ENCODE results near the gene ADGRB3.

The ADGRB3 gene

DNA sequence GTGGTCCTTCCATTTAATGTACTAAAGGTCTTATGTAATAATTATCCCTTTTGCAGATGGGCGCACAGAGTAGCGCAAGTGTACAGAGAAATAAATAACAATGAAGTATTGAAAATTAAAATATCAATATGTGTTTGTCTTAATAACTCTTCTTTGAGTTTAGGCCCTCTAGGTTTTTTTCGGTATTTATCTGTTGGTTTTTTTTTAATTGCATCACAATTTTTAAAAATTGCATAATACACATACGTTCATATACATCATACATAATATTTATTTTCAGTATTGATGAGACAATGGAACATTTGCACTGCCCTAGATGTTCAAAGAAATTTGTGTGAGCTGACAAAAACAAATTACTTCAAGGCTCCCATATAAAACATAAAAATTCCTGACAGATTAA lies 15.1 kb downstream of the ADGRB3 start:
- Histone ChIP-seq H3K9ac (ENCODE audit: low read length) (no peak overlapping the region), H3K9me2 (replicated peaks; ENCODE audit: insufficient read depth, low read length) (no peaks in the 10 kb centered on the region), H3K27ac (ENCODE audit: low read length) (no peak overlapping the region), H4K20me1 (ENCODE audit: insufficient read depth, low read length) (no peaks in the 10 kb centered on the region), H3K4me1 (ENCODE audit: low read length) (no peaks in the 10 kb centered on the region), H2AFZ (ENCODE audit: low read length) (no peak overlapping the region), H3K4me2 (ENCODE audit: low read depth, low read length) (no peak overlapping the region), H3K4me3 (ENCODE audit: low read length) (no peak overlapping the region), H3K36me3 (replicated peaks; ENCODE audit: insufficient read depth, low read length) (no peaks in the 10 kb centered on the region), H3K79me2 (ENCODE audit: low read length) (no peaks in the 10 kb centered on the region), H3K9me3 (replicated peaks; ENCODE audit: insufficient read depth, low read length) (no peaks in the 10 kb centered on the region), H3K27me3 (replicated peaks; ENCODE audit: insufficient read depth, low read length) (no peaks in the 10 kb centered on the region), H3F3A (ENCODE audit: insufficient read depth, low read length) (no peaks in the 10 kb centered on the region)
- TF ChIP-seq EZH2 (optimal IDR thresholded peaks at IDR 0.05; ENCODE audit: low read depth, low read length) (no peak), EZH2phosphoT487 (IDR thresholded peaks at IDR 0.05; ENCODE audit: low read length) (no peak)
- TF ChIP-seq, protein P1, sequence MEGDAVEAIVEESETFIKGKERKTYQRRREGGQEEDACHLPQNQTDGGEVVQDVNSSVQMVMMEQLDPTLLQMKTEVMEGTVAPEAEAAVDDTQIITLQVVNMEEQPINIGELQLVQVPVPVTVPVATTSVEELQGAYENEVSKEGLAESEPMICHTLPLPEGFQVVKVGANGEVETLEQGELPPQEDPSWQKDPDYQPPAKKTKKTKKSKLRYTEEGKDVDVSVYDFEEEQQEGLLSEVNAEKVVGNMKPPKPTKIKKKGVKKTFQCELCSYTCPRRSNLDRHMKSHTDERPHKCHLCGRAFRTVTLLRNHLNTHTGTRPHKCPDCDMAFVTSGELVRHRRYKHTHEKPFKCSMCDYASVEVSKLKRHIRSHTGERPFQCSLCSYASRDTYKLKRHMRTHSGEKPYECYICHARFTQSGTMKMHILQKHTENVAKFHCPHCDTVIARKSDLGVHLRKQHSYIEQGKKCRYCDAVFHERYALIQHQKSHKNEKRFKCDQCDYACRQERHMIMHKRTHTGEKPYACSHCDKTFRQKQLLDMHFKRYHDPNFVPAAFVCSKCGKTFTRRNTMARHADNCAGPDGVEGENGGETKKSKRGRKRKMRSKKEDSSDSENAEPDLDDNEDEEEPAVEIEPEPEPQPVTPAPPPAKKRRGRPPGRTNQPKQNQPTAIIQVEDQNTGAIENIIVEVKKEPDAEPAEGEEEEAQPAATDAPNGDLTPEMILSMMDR (IDR thresholded peaks at IDR 0.05; ENCODE audit: low read length), result no peak
- DNase-seq, result no peak

DNA sequence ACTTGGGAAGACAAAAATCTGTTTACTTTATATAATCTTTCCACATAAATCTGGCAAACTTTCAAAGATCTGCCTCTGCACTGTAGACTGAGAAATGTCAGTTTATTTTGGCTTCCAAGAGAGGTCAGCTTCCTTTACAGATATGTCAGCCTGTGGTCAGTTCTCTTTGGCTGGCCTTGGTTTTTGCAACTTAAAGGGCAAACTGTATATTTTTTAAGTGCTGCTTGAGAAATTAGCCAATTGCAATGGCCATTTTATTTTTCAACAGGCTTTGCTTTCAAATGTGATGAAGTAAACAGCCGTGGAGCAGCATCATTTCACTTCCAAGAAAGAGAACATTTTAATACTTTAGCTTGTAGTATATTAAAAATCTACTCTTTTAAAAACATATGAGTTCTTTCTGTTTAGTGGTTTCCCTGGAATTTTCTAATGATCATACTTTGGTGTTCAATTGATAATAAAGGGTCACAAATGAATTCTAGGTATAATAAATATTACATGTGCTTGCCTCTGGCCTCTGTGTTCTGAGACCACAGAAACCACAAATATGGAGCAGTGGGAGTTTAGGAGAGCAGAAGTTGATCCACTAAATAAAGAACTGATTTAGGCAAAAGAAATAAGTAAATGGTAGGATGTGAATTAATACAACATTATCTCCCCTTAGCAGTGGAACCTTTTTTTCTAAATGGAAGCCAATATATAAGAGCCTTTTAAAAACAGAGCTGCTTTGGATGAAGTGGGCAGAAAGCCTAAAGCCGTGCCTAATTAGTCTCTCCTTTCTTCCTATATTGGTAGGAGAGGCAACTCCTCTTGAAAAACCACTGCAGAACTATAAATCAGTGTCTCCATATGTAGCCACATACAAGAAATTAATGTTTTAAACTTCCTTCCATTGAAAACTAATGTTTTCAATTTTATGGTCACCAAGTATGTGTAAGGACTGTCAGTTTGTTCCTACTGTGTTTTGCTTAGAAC lies 16.2 kb downstream of the ADGRB3 start:
- H3K27ac ChIP-seq (ENCODE audit: low read length), result no peak overlapping the region
- H3F3A ChIP-seq (ENCODE audit: insufficient read depth, low read length), result no peaks in the 10 kb centered on the region
- H3K9me3 ChIP-seq (replicated peaks; ENCODE audit: insufficient read depth, low read length), result no peaks in the 10 kb centered on the region

DNA sequence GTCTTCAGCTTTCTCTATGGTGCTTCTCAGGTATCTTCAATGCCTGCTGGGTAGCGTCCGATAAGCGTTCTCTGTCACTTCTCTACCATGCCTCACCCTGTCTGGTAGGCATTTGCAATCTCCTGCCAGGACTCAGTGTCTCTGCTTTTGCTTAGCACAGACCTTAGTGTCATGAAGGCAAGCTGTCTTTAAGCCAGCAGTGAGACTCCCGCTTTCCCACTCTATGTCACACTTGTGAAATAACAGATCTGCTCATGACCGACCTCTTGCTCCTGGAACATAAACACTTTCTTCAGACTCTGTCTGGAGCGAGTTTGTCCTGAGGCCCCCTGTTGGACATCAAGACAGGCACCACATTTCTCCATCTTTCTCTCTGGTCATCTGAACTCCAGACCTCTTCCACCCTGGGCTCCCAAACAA lies 17.0 kb downstream of the ADGRB3 start:
- no peaks in the 10 kb centered on the region for H3K79me2 ChIP-seq (ENCODE audit: low read length)
- TF ChIP-seq EZH2phosphoT487 (IDR thresholded peaks at IDR 0.05; ENCODE audit: low read length) (no peak), EZH2 (optimal IDR thresholded peaks at IDR 0.05; ENCODE audit: low read depth, low read length) (no peak)
- TF ChIP-seq, protein P1 (IDR thresholded peaks at IDR 0.05; ENCODE audit: low read length), result no peak
- no peak for DNase-seq

More for the DNA sequence above, 16.2 kb downstream of the ADGRB3 start:
- TF ChIP-seq EZH2phosphoT487 (IDR thresholded peaks at IDR 0.05; ENCODE audit: low read length) (no peak), EZH2 (optimal IDR thresholded peaks at IDR 0.05; ENCODE audit: low read depth, low read length) (no peak)
- TF ChIP-seq, protein P1 (IDR thresholded peaks at IDR 0.05; ENCODE audit: low read length), result no peak
- Histone ChIP-seq H2AFZ (ENCODE audit: low read length) (no peak overlapping the region), H3K79me2 (ENCODE audit: low read length) (no peaks in the 10 kb centered on the region), H3K36me3 (replicated peaks; ENCODE audit: insufficient read depth, low read length) (no peaks in the 10 kb centered on the region), H3K9me2 (replicated peaks; ENCODE audit: insufficient read depth, low read length) (no peaks in the 10 kb centered on the region), H3K4me3 (ENCODE audit: low read length) (no peak overlapping the region), H3K27me3 (replicated peaks; ENCODE audit: insufficient read depth, low read length) (no peaks in the 10 kb centered on the region), H3K9ac (ENCODE audit: low read length) (no peak overlapping the region), H3K4me1 (ENCODE audit: low read length) (no peaks in the 10 kb centered on the region), H3K4me2 (ENCODE audit: low read depth, low read length) (no peak overlapping the region), H4K20me1 (ENCODE audit: insufficient read depth, low read length) (no peaks in the 10 kb centered on the region)
- DNase-seq, result no peak

More for the DNA sequence above, 17.0 kb downstream of the ADGRB3 start:
- Histone ChIP-seq H3K4me3 (ENCODE audit: low read length) (no peak overlapping the region), H4K20me1 (ENCODE audit: insufficient read depth, low read length) (no peaks in the 10 kb centered on the region), H3K27me3 (replicated peaks; ENCODE audit: insufficient read depth, low read length) (no peaks in the 10 kb centered on the region), H3K36me3 (replicated peaks; ENCODE audit: insufficient read depth, low read length) (no peaks in the 10 kb centered on the region), H3F3A (ENCODE audit: insufficient read depth, low read length) (no peaks in the 10 kb centered on the region), H3K4me2 (ENCODE audit: low read depth, low read length) (no peak overlapping the region), H3K9ac (ENCODE audit: low read length) (no peak overlapping the region), H3K27ac (ENCODE audit: low read length) (no peak overlapping the region), H2AFZ (ENCODE audit: low read length) (no peak overlapping the region), H3K9me2 (replicated peaks; ENCODE audit: insufficient read depth, low read length) (no peaks in the 10 kb centered on the region), H3K4me1 (ENCODE audit: low read length) (no peaks in the 10 kb centered on the region), H3K9me3 (replicated peaks; ENCODE audit: insufficient read depth, low read length) (no peaks in the 10 kb centered on the region)
